Right lobe of liver (tissue), 4 donors: ENCODE measurements around the gene SLC35B2.

Experiments
- CTCF ChIP-seq, 4 donors: fragments of 200-600 bp in 3 of 4; fragments of 450-650 bp in 1 of 4; IDR thresholded peaks; one replicate each; pipeline versions ENCODE4 v1.5.1 to v1.8.0; 2016 to 2022; ENCODE audit warnings: antibody characterized with exemption in 4 of 4, mild to moderate bottlenecking in 2 of 4
- POLR2A ChIP-seq: fragments of 450-650 bp; IDR thresholded peaks from one replicate; pipeline ENCODE4 v1.6.1; 2017; ENCODE audit warnings: antibody characterized with exemption, mild to moderate bottlenecking
- donor health status: DM: no; HTN: no; CAD: no.
- donor health status: DM: no; HTN: no; CAD: no.
- donor health status: DM: no; HTN: yes; CAD: no.

GRCh38 chr6:44269921-44270525, 12.7 kb upstream of the SLC35B2 start, which contains the start of gene TMEM151B:
- TF ChIP-seq CTCF (IDR thresholded peaks at IDR 0.05) (no peak), POLR2A (no peak)
